Hepatocyte (in vitro differentiated cells): ENCODE results near the gene FAM111A.

Source experiments
- EZH2 ChIP-seq: fragments of 200-600 bp; sonication (generic); IDR thresholded peaks from 2 replicates; pipeline ENCODE4 v1.6.1; 2016; ENCODE audit warnings: antibody characterized with exemption, mild to moderate bottlenecking, borderline replicate concordance
- EZH2phosphoT487 ChIP-seq: fragments of 200-600 bp; sonication (generic); IDR thresholded peaks from one replicate; pipeline ENCODE4 v1.6.1; 2018; ENCODE audit warnings: antibody characterized with exemption, mild to moderate bottlenecking, low read depth, moderate library complexity; ENCODE audit not compliant: unreplicated experiment, severe bottlenecking
- TF ChIP-seq, protein P1 (sequence below): fragments of 200-600 bp; sonication (generic); IDR thresholded peaks from 2 replicates; pipeline ENCODE4 v1.5.1; 2016; ENCODE audit warnings: antibody characterized with exemption, mild to moderate bottlenecking; ENCODE audit not compliant: poor library complexity

DNA sequence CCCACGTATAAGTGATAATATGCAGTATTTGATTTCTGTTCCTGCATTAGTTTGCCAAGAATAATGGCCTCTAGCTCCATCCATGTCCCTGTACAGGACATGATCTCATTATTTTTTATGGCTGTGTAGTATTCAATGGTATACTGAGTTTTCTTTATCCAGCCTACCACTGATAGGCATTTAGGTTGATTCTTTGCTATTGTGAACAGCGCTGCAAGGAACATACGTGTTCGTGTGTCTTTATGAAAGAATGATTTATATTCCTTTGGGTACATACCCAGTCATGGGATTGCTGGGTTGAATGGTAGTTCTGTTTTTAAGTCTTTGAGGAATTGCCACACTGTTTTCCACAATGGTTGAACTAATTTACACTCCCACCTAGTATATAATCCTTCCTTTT is 1.5 kb upstream of the FAM111A start:
- TF ChIP-seq, protein P1, sequence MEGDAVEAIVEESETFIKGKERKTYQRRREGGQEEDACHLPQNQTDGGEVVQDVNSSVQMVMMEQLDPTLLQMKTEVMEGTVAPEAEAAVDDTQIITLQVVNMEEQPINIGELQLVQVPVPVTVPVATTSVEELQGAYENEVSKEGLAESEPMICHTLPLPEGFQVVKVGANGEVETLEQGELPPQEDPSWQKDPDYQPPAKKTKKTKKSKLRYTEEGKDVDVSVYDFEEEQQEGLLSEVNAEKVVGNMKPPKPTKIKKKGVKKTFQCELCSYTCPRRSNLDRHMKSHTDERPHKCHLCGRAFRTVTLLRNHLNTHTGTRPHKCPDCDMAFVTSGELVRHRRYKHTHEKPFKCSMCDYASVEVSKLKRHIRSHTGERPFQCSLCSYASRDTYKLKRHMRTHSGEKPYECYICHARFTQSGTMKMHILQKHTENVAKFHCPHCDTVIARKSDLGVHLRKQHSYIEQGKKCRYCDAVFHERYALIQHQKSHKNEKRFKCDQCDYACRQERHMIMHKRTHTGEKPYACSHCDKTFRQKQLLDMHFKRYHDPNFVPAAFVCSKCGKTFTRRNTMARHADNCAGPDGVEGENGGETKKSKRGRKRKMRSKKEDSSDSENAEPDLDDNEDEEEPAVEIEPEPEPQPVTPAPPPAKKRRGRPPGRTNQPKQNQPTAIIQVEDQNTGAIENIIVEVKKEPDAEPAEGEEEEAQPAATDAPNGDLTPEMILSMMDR: no peak
- TF ChIP-seq EZH2phosphoT487 (no peak), EZH2 (no peak)
